Neural progenitor cell (in vitro differentiated cells): ENCODE results near the gene SBDS. TPM values are rescaled to one million over a fixed set of nuclear protein-coding genes. Genes with fewer than 3 reads are reported as not detected.
"Not testable (repeated sequence)": the region's sequence is repeated elsewhere in the genome, so short reads cannot be mapped to it uniquely, and the experiment has no call there.

Source experiments
- DNase-seq: peaks from one replicate; pipeline ENCODE4 v3.0.0-alpha.2; 2016; ENCODE audit warnings: low spot score
- H2AFZ ChIP-seq: fragments of 200-600 bp; sonication (generic); replicated peaks from 2 replicates; pipeline ENCODE4 v1.6.1; 2016; ENCODE audit warnings: antibody characterized with exemption
- H3F3A ChIP-seq: fragments of 200-600 bp; sonication (generic); 2 replicates; pipeline ENCODE4 v1.6.1; 2016; ENCODE audit warnings: antibody characterized with exemption, low read depth
- H3K27ac ChIP-seq: fragments of 200-600 bp; sonication (generic); 2 replicates; pipeline ENCODE4 v1.5.1; 2016; ENCODE audit warnings: mild to moderate bottlenecking
- H3K27me3 ChIP-seq: fragments of 200-600 bp; sonication (generic); 2 replicates; pipeline ENCODE4 v1.6.1; 2016; ENCODE audit warnings: mild to moderate bottlenecking, moderate library complexity
- H3K36me3 ChIP-seq: fragments of 200-600 bp; sonication (generic); 2 replicates; pipeline ENCODE4 v1.5.1; 2016
- H3K4me1 ChIP-seq: fragments of 200-600 bp; sonication (generic); 2 replicates; pipeline ENCODE4 v1.6.1; 2016; ENCODE audit warnings: mixed run types
- H3K4me2 ChIP-seq: fragments of 200-600 bp; sonication (generic); 2 replicates; pipeline ENCODE4 v1.6.1; 2016
- H3K4me3 ChIP-seq: fragments of 200-600 bp; sonication (generic); 2 replicates; pipeline ENCODE4 v1.5.1; 2016
- H3K79me2 ChIP-seq: fragments of 200-600 bp; sonication (generic); 2 replicates; pipeline ENCODE4 v1.6.1; 2016; ENCODE audit warnings: low read depth
- H3K9ac ChIP-seq: fragments of 200-600 bp; sonication (generic); 2 replicates; pipeline ENCODE4 v1.6.1; 2016
- H3K9me3 ChIP-seq: fragments of 200-600 bp; sonication (generic); 2 replicates; pipeline ENCODE4 v1.5.1; 2016; ENCODE audit warnings: low read depth
- H4K20me1 ChIP-seq: fragments of 200-600 bp; sonication (generic); 2 replicates; pipeline ENCODE4 v1.6.1; 2016; ENCODE audit warnings: low read depth
- H3K27ac Mint-ChIP-seq: 3 replicates; pipeline ENCODE4 v1.8.0; 2021; ENCODE audit warnings: mixed read lengths
- H3K27me3 Mint-ChIP-seq: 2 replicates; pipeline ENCODE4 v1.8.0; 2022; ENCODE audit warnings: low read depth, mild to moderate bottlenecking, inconsistent platforms, moderate library complexity, mixed read lengths; ENCODE audit not compliant: insufficient read depth
- H3K36me3 Mint-ChIP-seq: 3 replicates; pipeline ENCODE4 v1.8.0; 2021; ENCODE audit warnings: mixed read lengths
- H3K4me1 Mint-ChIP-seq: 3 replicates; pipeline ENCODE4 v1.8.0; 2021; ENCODE audit warnings: mixed read lengths
- H3K4me3 Mint-ChIP-seq: 3 replicates; pipeline ENCODE4 v1.8.0; 2021; ENCODE audit warnings: mild to moderate bottlenecking, moderate library complexity, mixed read lengths
- H3K9me3 Mint-ChIP-seq: 3 replicates; pipeline ENCODE4 v1.8.0; 2020; ENCODE audit warnings: mixed read lengths
- EZH2 ChIP-seq: fragments of 200-600 bp; sonication (generic); IDR thresholded peaks from 2 replicates; pipeline ENCODE4 v1.6.1; 2017; ENCODE audit warnings: antibody characterized with exemption, mild to moderate bottlenecking, moderate library complexity
- EZH2phosphoT487 ChIP-seq: fragments of 200-600 bp; sonication (generic); IDR thresholded peaks from 2 replicates; pipeline ENCODE4 v1.6.1; 2017; ENCODE audit warnings: antibody characterized with exemption
- total RNA-seq: library from RNA; depleted of rRNA; stranded (reverse); fragments of >200 nt; gene quantifications from 2 replicates; pipeline ENCODE4 v1.2.3, GENCODE V29; 2015; ENCODE audit warnings: low replicate concordance
- TF ChIP-seq, protein P1 (sequence below): fragments of 200-600 bp; sonication (generic); IDR thresholded peaks from 2 replicates; pipeline ENCODE4 v1.5.1; 2017; ENCODE audit warnings: antibody characterized with exemption, mild to moderate bottlenecking

The SBDS gene
- total RNA-seq, 1 donor from 2014 or later, result 44.2 TPM

DNA sequence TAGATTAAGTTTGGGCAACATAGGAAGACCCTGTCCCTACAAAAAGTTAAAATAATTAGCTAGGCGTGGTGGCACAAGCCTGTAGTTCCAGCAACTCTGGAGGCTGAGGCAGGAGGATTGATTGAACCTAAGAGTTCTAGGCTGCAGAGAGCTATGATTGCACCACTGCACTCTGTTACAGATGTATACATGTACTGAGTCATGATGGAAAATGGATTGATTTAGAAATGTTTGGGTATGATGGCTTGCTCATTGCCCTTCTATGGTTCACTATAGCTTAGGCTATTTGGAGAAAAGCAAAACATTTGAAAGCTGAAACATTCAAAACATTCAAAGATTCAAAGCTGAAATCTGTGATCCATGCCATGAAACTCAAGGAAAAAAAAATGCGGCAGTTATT lies 16.4 kb downstream of the SBDS start:
- H3K9me3 ChIP-seq, DNase-seq, H3K4me1 Mint-ChIP-seq, H3K4me2 ChIP-seq, H3K36me3 Mint-ChIP-seq, H3K27me3 ChIP-seq, H3K27ac Mint-ChIP-seq, H3K79me2 ChIP-seq, H3K4me3 ChIP-seq, H3K4me3 Mint-ChIP-seq, H4K20me1 ChIP-seq, H3K27ac ChIP-seq, H3K27me3 Mint-ChIP-seq, H3K36me3 ChIP-seq, H3F3A ChIP-seq, H3K4me1 ChIP-seq, H3K9ac ChIP-seq, H2AFZ ChIP-seq: not testable (repeated sequence)
- peaks cover 16% of the 10 kb centered on the region for H3K9me3 Mint-ChIP-seq

DNA sequence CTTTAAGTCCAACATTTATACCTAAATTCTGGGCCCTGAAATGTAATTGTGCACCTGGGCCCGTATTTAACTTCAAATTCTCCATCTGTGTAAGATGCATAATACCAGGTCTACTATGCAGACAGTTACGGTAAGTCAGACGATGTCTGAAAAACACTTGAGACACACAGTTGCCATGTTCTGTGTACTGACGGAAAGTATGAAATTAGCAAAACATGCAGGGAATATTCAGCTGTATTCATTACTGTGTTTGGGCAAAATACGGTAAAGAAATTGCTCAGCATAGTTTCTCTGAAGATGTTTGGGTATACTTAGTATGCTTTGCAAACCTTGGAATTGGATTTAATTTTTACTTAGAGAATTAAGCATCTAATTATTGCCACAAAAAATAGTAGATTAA lies 17.1 kb downstream of the SBDS start:
- H3K79me2 ChIP-seq, H4K20me1 ChIP-seq, H3K4me3 Mint-ChIP-seq, H3F3A ChIP-seq, H3K4me1 Mint-ChIP-seq, DNase-seq, H3K27ac ChIP-seq, H3K4me2 ChIP-seq, H3K9ac ChIP-seq, H3K27me3 ChIP-seq, H3K36me3 ChIP-seq, H3K27me3 Mint-ChIP-seq, H3K9me3 ChIP-seq, H3K4me1 ChIP-seq, H3K4me3 ChIP-seq, H2AFZ ChIP-seq, H3K36me3 Mint-ChIP-seq, H3K27ac Mint-ChIP-seq: not testable (repeated sequence)
- H3K9me3 Mint-ChIP-seq, result peaks cover 16% of the 10 kb centered on the region

DNA sequence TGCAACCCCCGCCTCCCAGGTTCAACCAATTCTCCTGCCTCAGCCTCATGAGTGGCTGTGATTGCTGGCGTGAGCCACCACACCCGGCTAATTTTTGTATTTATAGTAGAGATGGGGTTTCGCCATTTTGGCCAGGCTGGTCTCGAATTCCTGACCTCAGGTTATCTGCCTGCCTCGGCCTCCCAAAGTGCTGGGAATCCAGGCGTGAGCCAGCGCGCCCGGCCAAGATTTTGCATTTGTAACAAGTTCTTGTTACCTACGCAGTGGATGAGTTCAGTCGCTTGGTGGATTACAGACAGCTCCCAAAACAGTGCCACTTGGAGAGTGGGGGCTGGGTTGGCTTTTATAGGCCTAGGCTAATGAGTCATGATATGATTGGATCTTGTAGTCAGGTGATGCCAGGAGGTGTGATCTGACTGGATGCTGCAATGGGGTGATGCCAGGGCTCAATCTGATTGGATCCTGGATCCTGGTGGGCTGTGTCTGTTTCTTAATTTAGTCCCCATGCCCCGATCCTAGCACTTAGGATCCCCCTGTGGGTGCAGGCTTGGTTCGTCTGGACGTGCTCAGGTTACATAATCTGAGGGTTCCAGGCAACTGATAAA lies 20.3 kb downstream of the SBDS start:
- Histone ChIP-seq H2AFZ (no peak overlapping the region), H3K4me2 (no peak overlapping the region), H3K9me3 (no peaks in the 10 kb centered on the region), H3K27ac (no peak overlapping the region), H3F3A (no peaks in the 10 kb centered on the region), H3K27me3 (no peaks in the 10 kb centered on the region), H3K4me1 (no peaks in the 10 kb centered on the region), H3K4me3 (no peak overlapping the region), H4K20me1 (no peaks in the 10 kb centered on the region), H3K36me3 (no peaks in the 10 kb centered on the region), H3K79me2 (no peaks in the 10 kb centered on the region), H3K9ac (no peak overlapping the region)
- H3K4me3 Mint-ChIP-seq, result no peak overlapping the region
- H3K4me1 Mint-ChIP-seq, result peaks cover 3% of the 10 kb centered on the region
- no peaks in the 10 kb centered on the region for H3K36me3 Mint-ChIP-seq
- no peaks in the 10 kb centered on the region for H3K27me3 Mint-ChIP-seq
- no peak overlapping the region for H3K27ac Mint-ChIP-seq
- no peak for DNase-seq
- peaks cover 7% of the 10 kb centered on the region for H3K9me3 Mint-ChIP-seq
- TF ChIP-seq EZH2phosphoT487 (no peak), EZH2 (no peak)
- TF ChIP-seq, protein P1, sequence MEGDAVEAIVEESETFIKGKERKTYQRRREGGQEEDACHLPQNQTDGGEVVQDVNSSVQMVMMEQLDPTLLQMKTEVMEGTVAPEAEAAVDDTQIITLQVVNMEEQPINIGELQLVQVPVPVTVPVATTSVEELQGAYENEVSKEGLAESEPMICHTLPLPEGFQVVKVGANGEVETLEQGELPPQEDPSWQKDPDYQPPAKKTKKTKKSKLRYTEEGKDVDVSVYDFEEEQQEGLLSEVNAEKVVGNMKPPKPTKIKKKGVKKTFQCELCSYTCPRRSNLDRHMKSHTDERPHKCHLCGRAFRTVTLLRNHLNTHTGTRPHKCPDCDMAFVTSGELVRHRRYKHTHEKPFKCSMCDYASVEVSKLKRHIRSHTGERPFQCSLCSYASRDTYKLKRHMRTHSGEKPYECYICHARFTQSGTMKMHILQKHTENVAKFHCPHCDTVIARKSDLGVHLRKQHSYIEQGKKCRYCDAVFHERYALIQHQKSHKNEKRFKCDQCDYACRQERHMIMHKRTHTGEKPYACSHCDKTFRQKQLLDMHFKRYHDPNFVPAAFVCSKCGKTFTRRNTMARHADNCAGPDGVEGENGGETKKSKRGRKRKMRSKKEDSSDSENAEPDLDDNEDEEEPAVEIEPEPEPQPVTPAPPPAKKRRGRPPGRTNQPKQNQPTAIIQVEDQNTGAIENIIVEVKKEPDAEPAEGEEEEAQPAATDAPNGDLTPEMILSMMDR, result no peak

DNA sequence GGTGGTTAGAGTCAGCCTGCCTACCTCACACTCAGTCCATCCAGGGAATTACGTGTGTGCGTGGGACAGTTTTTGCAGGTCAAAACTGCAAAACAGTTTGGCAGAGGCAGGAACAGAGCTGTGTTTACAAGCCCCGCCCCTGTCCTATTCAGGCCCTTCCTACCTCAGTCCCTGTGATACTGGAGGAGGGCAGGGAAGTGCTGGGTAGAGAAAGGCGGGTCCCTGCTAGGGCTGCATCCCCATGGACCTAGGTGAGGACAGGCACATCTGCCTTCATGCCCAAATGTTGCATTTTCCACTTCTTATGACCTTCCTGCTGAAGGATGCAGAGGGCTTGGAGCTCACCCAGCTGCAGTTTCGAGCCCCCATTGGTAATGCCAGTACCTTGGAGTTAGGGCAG lies 25.1 kb downstream of the SBDS start:
- Mint-ChIP-seq H3K27me3 (peaks cover 5% of the 10 kb centered on the region), H3K9me3 (no peaks in the 10 kb centered on the region), H3K27ac (no peak overlapping the region), H3K36me3 (no peaks in the 10 kb centered on the region), H3K4me3 (no peak overlapping the region), H3K4me1 (peaks cover 3% of the 10 kb centered on the region)
- Histone ChIP-seq H4K20me1 (no peaks in the 10 kb centered on the region), H3K4me1 (no peaks in the 10 kb centered on the region), H3K9me3 (no peaks in the 10 kb centered on the region), H3F3A (no peaks in the 10 kb centered on the region), H3K36me3 (no peaks in the 10 kb centered on the region), H3K4me2 (no peak overlapping the region), H3K27ac (no peak overlapping the region), H3K79me2 (no peaks in the 10 kb centered on the region), H3K9ac (no peak overlapping the region), H3K4me3 (no peak overlapping the region), H3K27me3 (no peaks in the 10 kb centered on the region), H2AFZ (peak overlapping the region; percentile 42)
- DNase-seq, result peak; percentile 20
- no peak for TF ChIP-seq EZH2
- no peak for TF ChIP-seq EZH2phosphoT487
- TF ChIP-seq, protein P1, result no peak

DNA sequence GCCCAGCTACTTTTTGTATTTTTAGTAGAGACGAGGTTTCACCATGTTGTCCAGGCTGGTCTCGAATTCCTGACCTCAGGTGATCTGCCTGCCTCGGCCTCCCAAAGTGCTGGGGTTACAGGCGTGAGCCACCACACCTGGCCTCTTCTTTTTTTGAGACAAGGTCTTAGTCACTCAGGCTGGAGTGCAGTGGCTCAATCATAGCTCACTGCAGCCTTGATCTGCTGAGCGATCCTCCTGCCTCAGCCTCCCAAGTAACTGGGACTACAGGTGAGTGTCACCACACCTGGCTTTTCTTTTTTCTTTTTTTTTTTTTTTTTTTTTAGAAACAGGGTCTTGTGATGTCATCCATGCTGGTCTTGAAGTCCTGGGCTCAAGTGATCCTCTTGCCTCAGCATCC lies 26.4 kb downstream of the SBDS start:
- not testable (repeated sequence) for H3F3A ChIP-seq, H3K27ac Mint-ChIP-seq, H3K27ac ChIP-seq, H3K36me3 ChIP-seq, H3K36me3 Mint-ChIP-seq, H3K4me1 Mint-ChIP-seq, H3K79me2 ChIP-seq, H3K9me3 Mint-ChIP-seq, H4K20me1 ChIP-seq, H3K4me3 Mint-ChIP-seq, H3K4me1 ChIP-seq, H3K9ac ChIP-seq, H3K4me2 ChIP-seq, H3K4me3 ChIP-seq, H3K9me3 ChIP-seq, H2AFZ ChIP-seq, DNase-seq, H3K27me3 ChIP-seq
- peaks cover 11% of the 10 kb centered on the region for H3K27me3 Mint-ChIP-seq
